NCI-H460 (cell line): ENCODE data around the gene RAPGEF1. TPM values are rescaled to one million over a fixed set of nuclear protein-coding genes. Genes with fewer than 3 reads are reported as not detected.
"Not testable (repeated sequence)": the region's sequence is repeated elsewhere in the genome, so short reads cannot be mapped to it uniquely, and the experiment has no call there.

ENCODE experiments used
- DNase-seq: peaks from one replicate; pipeline ENCODE4 v3.0.0-alpha.2; 2016; ENCODE audit warnings: low read depth; ENCODE audit errors: extremely low read depth
- total RNA-seq: library from RNA; depleted of rRNA; stranded (reverse); fragments of >200 nt; shearing (Covaris generic); gene quantifications from 2 replicates; pipeline ENCODE4 v1.2.3, GENCODE V29; 2014

Gene RAPGEF1
- total RNA-seq, 1 experiment from 2014 or later: 28.7 TPM

GRCh38 chr9:131674425-131675421 lies 65.2 kb downstream of the RAPGEF1 start:
- no peak for DNase-seq

GRCh38 chr9:131673531-131673930 lies 66.3 kb downstream of the RAPGEF1 start:
- DNase-seq: no peak

GRCh38 chr9:131673068-131673467 lies 66.8 kb downstream of the RAPGEF1 start:
- DNase-seq: no peak

- DNase-seq: no peak
Observed at GRCh38 chr9:131672451-131672850, 67.4 kb downstream of the RAPGEF1 start.

- DNase-seq: no peak
Observed at GRCh38 chr9:131671133-131671520, 68.7 kb downstream of the RAPGEF1 start.

GRCh38 chr9:131670247-131671132 lies 69.4 kb downstream of the RAPGEF1 start:
- no peak for DNase-seq

GRCh38 chr9:131669269-131670157 lies 70.4 kb downstream of the RAPGEF1 start:
- no peak for DNase-seq

- no peak for DNase-seq
Observed at GRCh38 chr9:131668439-131669268, 71.2 kb downstream of the RAPGEF1 start.

- DNase-seq: no peak
Observed at GRCh38 chr9:131668057-131668438, 71.8 kb downstream of the RAPGEF1 start.

GRCh38 chr9:131667576-131667975 lies 72.3 kb downstream of the RAPGEF1 start:
- DNase-seq: no peak

- DNase-seq: no peak
Observed at GRCh38 chr9:131666774-131667173, 73.1 kb downstream of the RAPGEF1 start.

- DNase-seq: no peak
Observed at GRCh38 chr9:131666029-131666428, 73.8 kb downstream of the RAPGEF1 start.

- DNase-seq: no peak
Observed at GRCh38 chr9:131663288-131663687, 76.6 kb downstream of the RAPGEF1 start.

- DNase-seq: not testable (repeated sequence)
Observed at GRCh38 chr9:131662289-131662621, 77.6 kb downstream of the RAPGEF1 start.

GRCh38 chr9:131661568-131662288 lies 78.1 kb downstream of the RAPGEF1 start:
- no peak for DNase-seq

- no peak for DNase-seq
Observed at GRCh38 chr9:131660466-131661405, 79.1 kb downstream of the RAPGEF1 start.

- DNase-seq: peak; percentile 87
Observed at GRCh38 chr9:131658377-131659129, 81.3 kb downstream of the RAPGEF1 start.
